ENCODE data around the gene SERPINB12. TPM values are rescaled to one million over a fixed set of nuclear protein-coding genes. Genes with fewer than 3 reads are reported as not detected.

Gene SERPINB12
- total RNA-seq, 2 donors from 2014 or later: not detected

- H3K36me3 ChIP-seq: no peaks in the 10 kb centered on the region
- TF ChIP-seq, protein P1, sequence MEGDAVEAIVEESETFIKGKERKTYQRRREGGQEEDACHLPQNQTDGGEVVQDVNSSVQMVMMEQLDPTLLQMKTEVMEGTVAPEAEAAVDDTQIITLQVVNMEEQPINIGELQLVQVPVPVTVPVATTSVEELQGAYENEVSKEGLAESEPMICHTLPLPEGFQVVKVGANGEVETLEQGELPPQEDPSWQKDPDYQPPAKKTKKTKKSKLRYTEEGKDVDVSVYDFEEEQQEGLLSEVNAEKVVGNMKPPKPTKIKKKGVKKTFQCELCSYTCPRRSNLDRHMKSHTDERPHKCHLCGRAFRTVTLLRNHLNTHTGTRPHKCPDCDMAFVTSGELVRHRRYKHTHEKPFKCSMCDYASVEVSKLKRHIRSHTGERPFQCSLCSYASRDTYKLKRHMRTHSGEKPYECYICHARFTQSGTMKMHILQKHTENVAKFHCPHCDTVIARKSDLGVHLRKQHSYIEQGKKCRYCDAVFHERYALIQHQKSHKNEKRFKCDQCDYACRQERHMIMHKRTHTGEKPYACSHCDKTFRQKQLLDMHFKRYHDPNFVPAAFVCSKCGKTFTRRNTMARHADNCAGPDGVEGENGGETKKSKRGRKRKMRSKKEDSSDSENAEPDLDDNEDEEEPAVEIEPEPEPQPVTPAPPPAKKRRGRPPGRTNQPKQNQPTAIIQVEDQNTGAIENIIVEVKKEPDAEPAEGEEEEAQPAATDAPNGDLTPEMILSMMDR (IDR thresholded peaks at IDR 0.05): no peak
- no peak overlapping the region for H3K4me3 ChIP-seq
- H3K9me3 ChIP-seq: no peaks in the 10 kb centered on the region
- no peaks in the 10 kb centered on the region for H3K27me3 ChIP-seq
- intact Hi-C loops (cut with DNase I): no loop called here
- H3K27ac ChIP-seq: no peak overlapping the region
- no peaks in the 10 kb centered on the region for H3K4me1 ChIP-seq
- no peak for DNase-seq
- no peak overlapping the region for H3K9ac ChIP-seq (ENCODE audit: low read depth in 2 of 2, low read length in 2 of 2)
Measured at GRCh38 chr18:63532471-63532870, 9.7 kb upstream of the SERPINB12 start.

DNA sequence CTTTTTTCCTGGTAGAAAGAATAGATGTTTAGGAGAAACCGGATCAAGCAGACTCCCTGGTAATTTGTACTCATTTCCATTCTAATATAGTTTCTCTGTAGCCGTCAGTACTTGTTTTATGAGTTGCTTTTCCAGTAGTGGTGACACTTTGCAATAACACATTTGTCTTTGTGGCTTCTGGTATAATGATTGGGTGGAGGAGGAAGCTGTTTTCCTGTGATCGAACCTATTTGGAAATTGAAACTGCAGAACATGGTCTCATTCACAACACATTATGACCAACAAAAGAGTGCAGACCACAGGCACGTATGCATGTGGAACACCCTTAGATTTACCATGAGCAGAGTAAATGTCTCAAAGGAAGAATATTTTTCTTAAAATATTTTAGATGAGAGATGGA is 7.6 kb upstream of the SERPINB12 start:
- TF ChIP-seq, protein P1 (IDR thresholded peaks at IDR 0.05): no peak
- Histone ChIP-seq H3K36me3 (no peaks in the 10 kb centered on the region), H3K27me3 (no peaks in the 10 kb centered on the region), H3K27ac (no peak overlapping the region), H3K9me3 (no peaks in the 10 kb centered on the region), H3K4me1 (no peaks in the 10 kb centered on the region), H3K9ac (ENCODE audit: low read depth in 2 of 2, low read length in 2 of 2) (no peak overlapping the region), H3K4me3 (no peak overlapping the region)
- intact Hi-C loops (cut with DNase I): no loop called here
- DNase-seq: no peak

GRCh38 chr18:63539904-63540510 is 2.2 kb upstream of the SERPINB12 start:
- Histone ChIP-seq H3K27me3 (no peaks in the 10 kb centered on the region), H3K4me3 (no peak overlapping the region), H3K4me1 (no peaks in the 10 kb centered on the region), H3K9me3 (no peaks in the 10 kb centered on the region), H3K27ac (no peak overlapping the region), H3K36me3 (no peaks in the 10 kb centered on the region), H3K9ac (ENCODE audit: low read depth in 2 of 2, low read length in 2 of 2) (no peak overlapping the region)
- intact Hi-C loops (cut with DNase I): no loop called here
- TF ChIP-seq, protein P1 (IDR thresholded peaks at IDR 0.05): no peak
- DNase-seq: no peak

- no peaks in the 10 kb centered on the region for H3K4me1 ChIP-seq
- H3K9ac ChIP-seq (ENCODE audit: low read depth in 2 of 2, low read length in 2 of 2): no peak overlapping the region
- H3K9me3 ChIP-seq: no peaks in the 10 kb centered on the region
- intact Hi-C loops (cut with DNase I): no loop called here
- no peaks in the 10 kb centered on the region for H3K27me3 ChIP-seq
- no peak overlapping the region for H3K4me3 ChIP-seq
- H3K36me3 ChIP-seq: no peaks in the 10 kb centered on the region
- TF ChIP-seq, protein P1 (IDR thresholded peaks at IDR 0.05): no peak
- no peak overlapping the region for H3K27ac ChIP-seq
- DNase-seq: no peak
Measured at GRCh38 chr18:63544017-63544416, 1.8 kb downstream of the SERPINB12 start.

- H3K27me3 ChIP-seq: no peaks in the 10 kb centered on the region
- H3K4me3 ChIP-seq: no peak overlapping the region
- intact Hi-C loops (cut with DNase I): no loop called here
- H3K27ac ChIP-seq: no peak overlapping the region
- no peak overlapping the region for H3K9ac ChIP-seq (ENCODE audit: low read depth in 2 of 2, low read length in 2 of 2)
- H3K9me3 ChIP-seq: no peaks in the 10 kb centered on the region
- no peaks in the 10 kb centered on the region for H3K36me3 ChIP-seq
- DNase-seq: no peak
- no peaks in the 10 kb centered on the region for H3K4me1 ChIP-seq
- TF ChIP-seq, protein P1 (IDR thresholded peaks at IDR 0.05): no peak
Measured at GRCh38 chr18:63545000-63545399, 2.8 kb downstream of the SERPINB12 start.
